ENCODE data around the gene ALDH1L2. TPM values are rescaled to one million over a fixed set of nuclear protein-coding genes. Genes with fewer than 3 reads are reported as not detected.

Gene ALDH1L2
- polyA plus RNA-seq, 1 donor from 2014 or later: 0.35 TPM

DNA sequence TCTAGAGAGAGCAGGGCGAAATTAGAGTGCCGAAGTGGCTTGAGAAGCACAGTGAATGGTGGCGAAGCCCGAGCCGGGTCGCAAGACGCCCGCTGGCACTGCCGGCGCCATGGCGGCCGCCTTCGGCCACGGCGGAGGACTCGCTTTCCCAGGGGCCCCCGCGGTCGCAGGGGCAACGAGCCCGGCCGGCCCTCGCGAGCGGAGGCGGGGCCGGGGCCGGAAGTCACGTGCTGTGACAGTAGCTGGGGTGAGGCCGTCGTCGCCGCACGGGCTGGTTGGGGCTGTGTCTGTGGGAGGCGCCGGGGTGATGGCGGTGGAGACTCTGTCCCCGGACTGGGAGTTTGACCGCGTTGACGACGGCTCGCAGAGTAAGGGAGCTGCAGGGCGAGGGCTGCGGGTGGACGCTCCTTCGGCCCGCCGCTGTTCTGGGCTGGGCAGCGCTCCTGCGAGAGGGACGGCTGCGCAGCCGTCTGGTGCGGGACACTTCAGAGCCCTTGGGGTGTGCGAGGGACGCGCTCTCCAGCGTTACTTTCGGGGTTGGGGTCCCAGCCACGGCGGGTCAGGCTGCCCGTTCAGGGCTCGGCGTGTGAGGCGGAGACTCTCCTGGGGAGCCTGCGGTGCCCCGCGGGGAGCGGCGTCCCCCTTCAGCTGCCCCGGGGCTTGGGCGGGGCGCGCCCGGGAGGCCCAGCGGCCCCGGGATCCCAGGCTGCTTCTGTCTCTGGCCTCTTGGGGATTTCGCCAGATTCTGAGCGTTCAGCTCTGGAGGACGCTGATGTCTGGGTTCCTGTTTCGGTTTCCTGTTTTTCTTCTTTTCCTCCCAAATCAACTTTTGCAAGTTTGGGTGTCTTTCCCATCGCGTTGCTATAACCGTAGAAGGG is 23.5 kb upstream of the ALDH1L2 start, which contains the start of gene WASHC4:
Gene WASHC4 (plus strand): TSS at position 238 of the 878 bp plus-strand sequence. CDS start 70 bp downstream, at position 308.
- Histone ChIP-seq H2AFZ (ENCODE audit: low read depth, low read length) (peak within 1 kb of the TSS; percentile 93), H3K79me2 (replicated peaks; ENCODE audit: insufficient read depth, low read length) (peaks cover 46% of the 10 kb centered on the region), H3F3A (ENCODE audit: insufficient read depth, low read length, poor library complexity, severe bottlenecking) (no peaks in the 10 kb centered on the region), H3K27me3 (ENCODE audit: insufficient read depth, low read depth, low read length) (no peaks in the 10 kb centered on the region), H3K9me2 (ENCODE audit: insufficient read depth, low read length) (no peaks in the 10 kb centered on the region), H3K4me2 (ENCODE audit: low read length) (peak within 1 kb of the TSS; percentile 94), H3K36me3 (ENCODE audit: insufficient read depth, low read length) (no peaks in the 10 kb centered on the region), H4K20me1 (ENCODE audit: insufficient read depth) (no peaks in the 10 kb centered on the region), H3K4me3 (ENCODE audit: low read length) (peak within 1 kb of the TSS; percentile 95), H3K27ac (ENCODE audit: low read length) (peak within 1 kb of the TSS; percentile 74), H3K9ac (ENCODE audit: low read length) (peak within 1 kb of the TSS; percentile 80), H3K9me3 (ENCODE audit: low read length) (no peaks in the 10 kb centered on the region)
- TF ChIP-seq RAD21 (conservative IDR thresholded peaks at IDR 0.05): peak; percentile 30
- TF ChIP-seq TAF1 (IDR thresholded peaks at IDR 0.05; ENCODE audit: low read depth): peak; percentile 53
- peak; percentile 83 for TF ChIP-seq MXI1 (conservative IDR thresholded peaks at IDR 0.05; ENCODE audit: poor library complexity, severe bottlenecking)
- peak; percentile 93 for TF ChIP-seq POLR2AphosphoS5 (IDR thresholded peaks at IDR 0.05)
- TF ChIP-seq EZH2 (IDR thresholded peaks at IDR 0.05; ENCODE audit: borderline replicate concordance, insufficient read depth, low read length, poor library complexity, severe bottlenecking): no peak
- no peak for TF ChIP-seq SMC3 (conservative IDR thresholded peaks at IDR 0.05; ENCODE audit: poor library complexity)
- TF ChIP-seq, protein P1, sequence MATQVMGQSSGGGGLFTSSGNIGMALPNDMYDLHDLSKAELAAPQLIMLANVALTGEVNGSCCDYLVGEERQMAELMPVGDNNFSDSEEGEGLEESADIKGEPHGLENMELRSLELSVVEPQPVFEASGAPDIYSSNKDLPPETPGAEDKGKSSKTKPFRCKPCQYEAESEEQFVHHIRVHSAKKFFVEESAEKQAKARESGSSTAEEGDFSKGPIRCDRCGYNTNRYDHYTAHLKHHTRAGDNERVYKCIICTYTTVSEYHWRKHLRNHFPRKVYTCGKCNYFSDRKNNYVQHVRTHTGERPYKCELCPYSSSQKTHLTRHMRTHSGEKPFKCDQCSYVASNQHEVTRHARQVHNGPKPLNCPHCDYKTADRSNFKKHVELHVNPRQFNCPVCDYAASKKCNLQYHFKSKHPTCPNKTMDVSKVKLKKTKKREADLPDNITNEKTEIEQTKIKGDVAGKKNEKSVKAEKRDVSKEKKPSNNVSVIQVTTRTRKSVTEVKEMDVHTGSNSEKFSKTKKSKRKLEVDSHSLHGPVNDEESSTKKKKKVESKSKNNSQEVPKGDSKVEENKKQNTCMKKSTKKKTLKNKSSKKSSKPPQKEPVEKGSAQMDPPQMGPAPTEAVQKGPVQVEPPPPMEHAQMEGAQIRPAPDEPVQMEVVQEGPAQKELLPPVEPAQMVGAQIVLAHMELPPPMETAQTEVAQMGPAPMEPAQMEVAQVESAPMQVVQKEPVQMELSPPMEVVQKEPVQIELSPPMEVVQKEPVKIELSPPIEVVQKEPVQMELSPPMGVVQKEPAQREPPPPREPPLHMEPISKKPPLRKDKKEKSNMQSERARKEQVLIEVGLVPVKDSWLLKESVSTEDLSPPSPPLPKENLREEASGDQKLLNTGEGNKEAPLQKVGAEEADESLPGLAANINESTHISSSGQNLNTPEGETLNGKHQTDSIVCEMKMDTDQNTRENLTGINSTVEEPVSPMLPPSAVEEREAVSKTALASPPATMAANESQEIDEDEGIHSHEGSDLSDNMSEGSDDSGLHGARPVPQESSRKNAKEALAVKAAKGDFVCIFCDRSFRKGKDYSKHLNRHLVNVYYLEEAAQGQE (IDR thresholded peaks at IDR 0.05; ENCODE audit: borderline replicate concordance): no peak
- TF ChIP-seq, protein P2, sequence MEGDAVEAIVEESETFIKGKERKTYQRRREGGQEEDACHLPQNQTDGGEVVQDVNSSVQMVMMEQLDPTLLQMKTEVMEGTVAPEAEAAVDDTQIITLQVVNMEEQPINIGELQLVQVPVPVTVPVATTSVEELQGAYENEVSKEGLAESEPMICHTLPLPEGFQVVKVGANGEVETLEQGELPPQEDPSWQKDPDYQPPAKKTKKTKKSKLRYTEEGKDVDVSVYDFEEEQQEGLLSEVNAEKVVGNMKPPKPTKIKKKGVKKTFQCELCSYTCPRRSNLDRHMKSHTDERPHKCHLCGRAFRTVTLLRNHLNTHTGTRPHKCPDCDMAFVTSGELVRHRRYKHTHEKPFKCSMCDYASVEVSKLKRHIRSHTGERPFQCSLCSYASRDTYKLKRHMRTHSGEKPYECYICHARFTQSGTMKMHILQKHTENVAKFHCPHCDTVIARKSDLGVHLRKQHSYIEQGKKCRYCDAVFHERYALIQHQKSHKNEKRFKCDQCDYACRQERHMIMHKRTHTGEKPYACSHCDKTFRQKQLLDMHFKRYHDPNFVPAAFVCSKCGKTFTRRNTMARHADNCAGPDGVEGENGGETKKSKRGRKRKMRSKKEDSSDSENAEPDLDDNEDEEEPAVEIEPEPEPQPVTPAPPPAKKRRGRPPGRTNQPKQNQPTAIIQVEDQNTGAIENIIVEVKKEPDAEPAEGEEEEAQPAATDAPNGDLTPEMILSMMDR (IDR thresholded peaks at IDR 0.05; ENCODE audit: poor library complexity, severe bottlenecking): peak; percentile 11

DNA sequence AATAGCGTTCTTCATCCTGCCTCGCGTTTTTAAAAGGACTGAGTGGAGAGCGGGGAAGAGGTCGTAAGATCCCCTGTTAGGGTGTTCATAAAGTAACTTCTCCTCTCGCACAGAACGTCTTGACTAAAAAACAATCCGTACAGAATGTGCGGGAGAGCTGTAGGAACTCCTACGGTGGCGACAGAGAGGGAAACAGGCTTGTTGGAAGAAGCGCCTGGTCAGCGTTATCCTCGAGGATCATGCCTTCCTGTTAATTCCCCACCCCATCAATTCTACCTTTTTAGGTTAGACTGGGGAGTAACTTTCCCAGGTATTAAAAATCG is 22.9 kb upstream of the ALDH1L2 start:
- H3K9me2 ChIP-seq (ENCODE audit: insufficient read depth, low read length): no peaks in the 10 kb centered on the region
- peak overlapping the region; percentile 74 for H3K27ac ChIP-seq (ENCODE audit: low read length)

More for the DNA sequence above, 22.9 kb upstream of the ALDH1L2 start:
- H3K27me3 ChIP-seq (ENCODE audit: insufficient read depth, low read depth, low read length): no peaks in the 10 kb centered on the region
- no peaks in the 10 kb centered on the region for H4K20me1 ChIP-seq (ENCODE audit: insufficient read depth)
- no peaks in the 10 kb centered on the region for H3K9me3 ChIP-seq (ENCODE audit: low read length)
- H2AFZ ChIP-seq (ENCODE audit: low read depth, low read length): peak overlapping the region; percentile 93
- H3F3A ChIP-seq (ENCODE audit: insufficient read depth, low read length, poor library complexity, severe bottlenecking): no peaks in the 10 kb centered on the region
- TF ChIP-seq, protein P1 (IDR thresholded peaks at IDR 0.05; ENCODE audit: borderline replicate concordance): peak; percentile 20
- TF ChIP-seq MXI1 (conservative IDR thresholded peaks at IDR 0.05; ENCODE audit: poor library complexity, severe bottlenecking) (no peak), EP300 (conservative IDR thresholded peaks at IDR 0.05; ENCODE audit: poor library complexity, severe bottlenecking) (no peak), SMC3 (conservative IDR thresholded peaks at IDR 0.05; ENCODE audit: poor library complexity) (no peak)
- peak overlapping the region; percentile 80 for H3K9ac ChIP-seq (ENCODE audit: low read length)
- H3K79me2 ChIP-seq (replicated peaks; ENCODE audit: insufficient read depth, low read length): peaks cover 41% of the 10 kb centered on the region
- peak overlapping the region; percentile 95 for H3K4me3 ChIP-seq (ENCODE audit: low read length)
- H3K4me2 ChIP-seq (ENCODE audit: low read length): peak overlapping the region; percentile 79
- no peaks in the 10 kb centered on the region for H3K36me3 ChIP-seq (ENCODE audit: insufficient read depth, low read length)

All from neural cell (in vitro differentiated cells).